PC-9 (cell line): ENCODE measurements around the gene ADAMTS2.

ENCODE experiments used
- EZH2 ChIP-seq: fragments of 200-600 bp; sonication (generic); IDR thresholded peaks from 2 replicates; pipeline ENCODE4 v1.8.0; 2017; ENCODE audit warnings: antibody characterized with exemption, low read depth
- TF ChIP-seq, protein P1 (sequence below): fragments of 200-600 bp; sonication (generic); conservative IDR thresholded peaks from 2 replicates; pipeline ENCODE4 v1.6.1; 2017; ENCODE audit warnings: mixed run types, antibody characterized with exemption, mild to moderate bottlenecking, moderate library complexity

DNA sequence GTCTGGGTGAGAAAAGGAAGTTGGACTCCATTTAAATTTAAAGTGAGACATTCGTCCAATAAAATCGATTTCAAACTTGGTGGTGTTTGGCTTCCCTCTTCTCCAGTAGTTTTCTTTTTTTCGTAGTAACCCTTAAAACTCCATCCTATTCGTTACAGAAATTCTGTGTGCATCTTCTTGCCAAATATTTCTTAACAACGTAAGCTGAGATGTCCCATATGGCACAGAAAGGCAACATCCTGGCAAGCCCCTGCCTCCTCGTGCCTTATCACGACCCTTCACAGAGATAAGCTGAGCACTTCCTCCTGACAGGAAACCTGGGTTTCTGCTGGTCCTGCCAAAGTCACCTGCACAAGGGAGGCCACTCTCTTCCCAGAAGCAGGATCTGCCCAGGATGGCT is 11.8 kb upstream of the ADAMTS2 start:
- TF ChIP-seq, protein P1, sequence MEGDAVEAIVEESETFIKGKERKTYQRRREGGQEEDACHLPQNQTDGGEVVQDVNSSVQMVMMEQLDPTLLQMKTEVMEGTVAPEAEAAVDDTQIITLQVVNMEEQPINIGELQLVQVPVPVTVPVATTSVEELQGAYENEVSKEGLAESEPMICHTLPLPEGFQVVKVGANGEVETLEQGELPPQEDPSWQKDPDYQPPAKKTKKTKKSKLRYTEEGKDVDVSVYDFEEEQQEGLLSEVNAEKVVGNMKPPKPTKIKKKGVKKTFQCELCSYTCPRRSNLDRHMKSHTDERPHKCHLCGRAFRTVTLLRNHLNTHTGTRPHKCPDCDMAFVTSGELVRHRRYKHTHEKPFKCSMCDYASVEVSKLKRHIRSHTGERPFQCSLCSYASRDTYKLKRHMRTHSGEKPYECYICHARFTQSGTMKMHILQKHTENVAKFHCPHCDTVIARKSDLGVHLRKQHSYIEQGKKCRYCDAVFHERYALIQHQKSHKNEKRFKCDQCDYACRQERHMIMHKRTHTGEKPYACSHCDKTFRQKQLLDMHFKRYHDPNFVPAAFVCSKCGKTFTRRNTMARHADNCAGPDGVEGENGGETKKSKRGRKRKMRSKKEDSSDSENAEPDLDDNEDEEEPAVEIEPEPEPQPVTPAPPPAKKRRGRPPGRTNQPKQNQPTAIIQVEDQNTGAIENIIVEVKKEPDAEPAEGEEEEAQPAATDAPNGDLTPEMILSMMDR: no peak
- no peak for TF ChIP-seq EZH2
